Inflammatory macrophage (primary cell): Measurements from ENCODE around the gene BCL2L13.
"Not testable (repeated sequence)": the region's sequence is repeated elsewhere in the genome, so short reads cannot be mapped to it uniquely, and the experiment has no call there.

Experiments used
- DNase-seq, 2 donors: peaks; one replicate each; pipeline ENCODE4 v3.0.0-alpha.2; 2020 to 2022

The BCL2L13 gene

DNA sequence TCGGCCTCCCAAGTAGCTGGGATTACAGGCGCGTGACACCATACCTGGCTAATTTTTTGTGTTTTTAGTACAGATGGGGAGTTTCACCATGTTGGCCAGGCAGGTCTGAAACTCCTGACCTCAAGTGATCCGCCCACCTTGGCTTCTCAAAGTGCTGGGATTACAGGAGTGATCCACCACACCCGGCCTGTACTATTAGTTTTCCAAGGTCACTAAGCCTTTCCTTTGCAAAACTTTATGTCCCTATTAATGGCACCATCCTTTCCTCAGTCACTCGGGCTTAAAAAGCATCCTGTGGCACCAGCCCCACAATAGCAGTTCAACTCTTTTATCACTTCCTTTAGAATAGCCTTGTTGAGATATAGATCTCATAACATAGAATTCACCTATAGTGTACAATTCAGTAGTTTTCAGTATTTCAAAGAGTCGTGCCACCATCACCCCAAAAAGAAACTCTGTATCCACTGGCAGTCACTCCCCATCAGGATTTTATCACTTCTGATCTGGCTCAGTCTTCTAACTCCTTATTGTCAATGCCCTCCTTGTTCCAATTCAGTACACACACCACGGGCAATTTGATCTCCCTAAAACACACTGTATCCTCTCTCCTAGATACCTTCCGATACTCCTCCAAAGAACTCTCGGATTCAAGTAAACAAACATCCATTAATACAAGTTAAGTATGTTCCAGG, 921 bp upstream of the BCL2L13 start:
- no peak for DNase-seq

DNA sequence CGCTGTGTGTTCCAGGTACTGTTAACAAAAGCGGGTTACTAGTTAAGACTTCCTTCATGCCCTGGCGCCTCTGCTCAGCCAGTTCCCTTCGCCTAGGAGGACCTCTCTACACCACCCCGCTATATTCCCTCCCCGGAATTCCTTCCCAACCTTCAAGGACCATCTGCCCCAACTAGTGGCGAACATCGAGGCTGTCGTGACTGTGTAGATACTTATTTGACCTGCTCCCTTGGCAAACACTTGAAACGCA, 450 bp upstream of the BCL2L13 start:
- no peak for DNase-seq

DNA sequence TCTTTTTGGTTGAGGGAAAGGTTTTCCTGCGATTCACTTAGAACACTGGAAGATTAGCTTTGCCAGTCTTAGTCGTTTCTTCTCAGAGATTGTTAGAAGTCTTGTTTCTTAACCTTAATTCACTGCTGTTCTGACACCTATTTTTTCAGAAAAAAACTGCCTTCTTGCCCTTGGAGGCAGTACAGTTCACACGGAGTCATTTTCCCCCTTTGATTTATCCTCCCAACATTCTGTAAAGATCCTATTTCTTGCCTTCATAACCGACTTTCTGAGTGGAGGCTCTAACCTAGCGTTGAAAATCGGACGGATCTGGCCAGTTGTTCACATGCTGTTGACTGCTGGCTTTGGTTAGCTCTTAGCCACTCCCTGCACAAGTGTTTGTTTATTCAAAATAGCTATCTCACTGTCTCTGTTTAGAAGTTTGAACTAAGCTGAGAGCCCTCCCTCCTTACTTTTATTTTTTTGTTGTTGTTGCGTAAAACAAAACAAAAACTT, 737 bp downstream of the BCL2L13 start:
- DNase-seq, result peak; percentile 36 to 37

DNA sequence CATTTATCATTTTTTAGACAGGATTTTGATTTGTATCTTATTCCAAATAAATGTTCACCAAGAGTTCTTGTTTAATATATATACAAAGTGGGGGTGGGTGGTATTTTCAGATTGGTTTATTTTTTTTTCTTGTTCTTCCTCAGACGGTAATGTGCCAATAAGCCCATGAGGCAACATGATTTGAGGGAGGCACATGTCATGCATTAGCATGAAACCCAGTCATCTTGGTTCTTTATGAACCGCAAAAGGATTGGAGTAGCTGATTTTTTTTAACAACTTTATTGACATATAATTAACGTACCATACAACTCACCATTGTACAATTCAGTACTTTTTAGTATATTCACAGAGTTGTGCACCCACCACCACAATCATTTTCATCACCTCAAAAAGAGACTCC, 2.7 kb downstream of the BCL2L13 start:
- peak; percentile 60 to 67 for DNase-seq

DNA sequence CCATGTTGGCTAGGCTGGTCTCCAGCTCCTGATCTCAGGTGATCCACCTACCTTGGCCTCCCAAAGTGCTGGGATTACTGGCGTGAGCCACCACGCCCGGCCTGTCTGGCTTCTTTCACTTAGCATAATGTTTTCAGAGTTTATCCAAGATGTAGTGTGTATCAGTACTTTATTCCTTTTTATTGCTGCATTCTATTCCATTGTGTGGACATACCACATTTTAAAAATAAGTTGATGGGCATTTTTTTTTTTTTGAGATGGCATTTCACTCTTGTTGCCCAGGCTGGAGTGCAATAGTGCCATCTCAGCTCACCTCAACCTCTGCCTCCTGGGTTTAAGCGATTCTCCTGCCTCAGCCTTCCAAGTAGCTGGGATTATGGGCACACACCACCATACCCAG, 3.8 kb downstream of the BCL2L13 start:
- not testable (repeated sequence) for DNase-seq

DNA sequence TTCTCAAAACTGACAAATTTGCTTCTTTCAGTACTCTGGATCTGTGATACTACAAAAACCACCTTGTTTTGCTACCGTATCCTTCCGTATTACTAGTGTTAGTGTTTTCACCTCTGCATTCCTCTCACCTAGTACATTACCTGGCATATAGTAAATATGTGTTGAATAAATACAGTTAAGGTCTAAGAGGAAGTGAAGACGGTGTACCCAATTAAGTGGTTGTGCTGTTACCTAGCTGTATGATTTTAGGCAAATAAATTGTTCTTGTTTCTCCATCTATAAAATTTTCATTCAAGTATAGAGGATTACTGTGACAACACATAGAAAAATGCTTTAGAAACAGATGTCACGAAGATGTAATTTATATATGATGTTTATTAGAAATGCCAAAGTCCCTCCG, 8.9 kb downstream of the BCL2L13 start:
- no peak for DNase-seq

DNA sequence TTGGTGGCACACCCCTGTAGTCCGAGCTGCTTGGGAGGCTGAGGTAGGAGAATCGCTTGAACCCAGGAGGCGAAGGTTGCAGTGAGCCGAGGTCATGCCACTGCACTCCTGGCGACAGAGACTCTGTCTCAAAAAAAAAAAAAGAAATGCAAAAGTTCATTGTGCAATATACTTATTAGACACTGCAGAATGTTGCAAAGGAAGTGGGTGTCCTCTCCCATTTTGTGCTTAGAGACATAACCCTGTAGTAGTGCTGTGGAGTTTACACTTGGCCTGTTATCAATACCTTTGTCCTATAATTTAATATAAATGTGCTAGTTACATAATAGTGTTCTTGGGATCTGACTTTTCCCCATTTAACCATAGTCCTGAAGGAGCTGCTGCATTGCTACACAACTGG, 9.4 kb downstream of the BCL2L13 start:
- peak; percentile 69 to 87 for DNase-seq

DNA sequence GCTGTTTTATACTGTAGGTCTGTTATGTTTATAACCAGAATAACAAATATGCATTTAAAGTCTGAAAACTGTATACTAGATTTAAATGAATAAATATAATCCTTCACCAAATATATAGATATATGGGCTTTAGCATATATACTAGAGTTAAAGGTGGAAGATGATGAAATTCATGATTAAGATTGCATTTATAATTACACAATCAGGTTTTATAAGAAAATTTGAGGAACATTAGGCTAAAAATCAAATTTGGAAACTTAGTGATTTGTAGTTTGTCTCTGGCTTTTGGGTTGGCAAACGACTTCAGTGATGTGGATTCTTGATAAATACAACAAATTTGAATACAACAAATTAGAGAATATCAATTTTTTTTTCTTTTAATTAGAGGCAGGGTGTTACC, 10.0 kb downstream of the BCL2L13 start:
- peak in 1 of 2 donors; percentile 92 for DNase-seq

DNA sequence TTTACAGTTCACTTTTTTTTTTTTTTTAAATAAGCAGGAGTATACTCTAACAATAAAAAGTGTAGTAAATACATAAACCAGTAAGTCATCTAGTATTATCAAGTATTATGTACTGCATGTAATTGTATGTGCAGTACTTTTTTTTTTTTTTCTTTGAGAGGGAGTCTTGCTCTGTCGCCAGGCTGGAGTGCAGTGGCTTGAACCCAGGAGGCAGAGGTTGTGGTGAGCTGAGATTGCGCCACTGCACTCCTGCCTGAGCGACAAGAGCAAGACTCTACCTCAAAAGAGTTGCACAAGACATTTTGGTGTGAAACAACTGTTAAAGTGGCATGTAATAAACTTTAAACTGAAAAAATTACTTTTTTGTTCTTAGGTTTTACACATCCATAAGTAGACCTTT, 16.7 kb downstream of the BCL2L13 start:
- peak in 1 of 2 donors; percentile 37 for DNase-seq

DNA sequence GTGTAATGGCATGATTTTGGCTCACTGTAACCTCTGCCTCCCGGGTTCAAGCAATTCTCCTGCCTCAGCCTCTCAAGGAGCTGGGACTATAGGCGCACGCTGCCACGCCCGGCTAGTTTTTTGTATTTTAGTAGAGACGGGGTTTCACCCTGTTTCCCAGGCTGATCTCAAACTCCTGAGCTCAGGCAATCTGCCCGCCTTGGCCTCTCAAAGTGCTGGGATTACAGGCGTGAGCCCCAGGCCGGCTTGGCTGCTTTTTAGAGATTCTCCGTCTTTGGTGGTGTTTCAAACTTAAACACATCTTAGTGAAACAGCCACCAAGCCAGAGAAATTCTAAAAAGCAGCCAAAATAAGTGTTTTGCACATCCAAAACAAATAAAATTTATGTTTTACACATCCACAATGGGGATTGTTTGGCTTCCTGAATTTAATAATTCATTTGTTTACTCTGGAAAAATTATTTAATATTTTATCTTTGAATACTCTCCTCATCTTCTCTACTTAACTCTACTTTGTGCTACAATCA, 18.4 kb downstream of the BCL2L13 start:
- DNase-seq, result no peak

DNA sequence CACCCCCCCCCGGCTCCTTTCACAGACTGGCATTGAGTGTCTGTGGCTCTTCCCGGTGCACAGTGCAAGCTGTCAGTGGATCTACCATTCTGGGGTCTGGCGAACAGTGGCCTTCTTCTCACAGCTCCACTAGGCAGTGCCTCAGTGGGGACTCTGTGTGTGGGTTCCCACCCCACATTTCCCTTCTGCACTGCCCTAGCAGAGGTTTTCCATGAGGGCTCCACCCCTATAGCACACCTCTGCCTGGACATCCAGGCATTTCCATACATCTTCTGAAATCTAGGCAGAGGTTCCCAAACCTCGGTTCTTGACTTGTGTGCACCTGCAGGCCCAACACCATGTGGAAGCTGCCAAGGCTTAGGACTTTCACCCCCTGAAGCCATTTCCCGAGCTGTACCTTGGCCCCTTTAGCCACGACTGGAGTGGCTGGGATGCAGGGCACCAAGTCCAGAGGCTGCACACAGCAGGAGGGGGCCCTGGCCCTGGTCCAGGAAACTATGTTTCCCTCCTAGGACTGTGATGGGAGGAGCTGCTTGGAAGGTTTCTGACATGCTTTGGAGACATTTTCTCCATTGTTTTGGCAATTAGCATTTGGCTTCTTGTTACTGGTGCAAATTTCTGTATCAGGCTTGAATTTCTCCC, 26.0 kb downstream of the BCL2L13 start:
- DNase-seq, result no peak

DNA sequence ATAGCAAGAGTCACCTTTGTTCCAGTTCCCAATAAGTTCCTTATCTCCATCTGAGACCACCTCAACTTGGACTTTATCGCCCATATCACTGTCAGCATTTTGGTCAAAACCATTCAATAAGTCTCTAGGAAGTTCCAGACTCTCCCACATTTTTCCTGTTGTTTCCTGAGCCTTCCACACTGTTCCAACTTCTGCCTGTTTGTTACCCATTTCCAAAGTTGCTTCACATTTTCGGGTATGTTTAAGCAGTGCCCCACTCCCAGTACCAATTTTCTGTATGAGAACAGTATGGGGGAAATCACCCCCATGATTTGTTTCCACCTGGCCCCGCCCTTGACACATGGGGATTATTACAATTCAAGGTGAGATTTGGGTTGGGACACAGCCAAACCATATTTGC, 26.7 kb downstream of the BCL2L13 start:
- no peak for DNase-seq

DNA sequence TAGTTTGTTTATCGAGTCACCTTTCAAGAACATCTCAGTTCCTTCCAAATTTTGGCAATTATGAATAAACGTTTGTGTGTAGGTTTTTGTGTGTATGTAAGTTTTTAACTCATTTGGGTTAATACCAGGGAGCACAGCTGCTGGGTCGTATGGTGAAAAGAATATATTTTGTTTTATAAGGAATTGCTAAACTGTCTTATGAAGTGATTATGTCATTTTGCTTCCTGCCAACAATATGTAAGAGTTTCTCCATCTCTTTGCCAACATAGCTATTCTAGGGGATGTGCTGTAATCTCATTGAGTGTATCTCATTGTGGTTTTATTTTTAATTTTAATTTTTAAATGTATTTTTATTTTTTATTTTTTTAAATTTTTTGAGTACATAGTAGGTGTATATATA, 27.3 kb downstream of the BCL2L13 start:
- peak; percentile 22 to 68 for DNase-seq

DNA sequence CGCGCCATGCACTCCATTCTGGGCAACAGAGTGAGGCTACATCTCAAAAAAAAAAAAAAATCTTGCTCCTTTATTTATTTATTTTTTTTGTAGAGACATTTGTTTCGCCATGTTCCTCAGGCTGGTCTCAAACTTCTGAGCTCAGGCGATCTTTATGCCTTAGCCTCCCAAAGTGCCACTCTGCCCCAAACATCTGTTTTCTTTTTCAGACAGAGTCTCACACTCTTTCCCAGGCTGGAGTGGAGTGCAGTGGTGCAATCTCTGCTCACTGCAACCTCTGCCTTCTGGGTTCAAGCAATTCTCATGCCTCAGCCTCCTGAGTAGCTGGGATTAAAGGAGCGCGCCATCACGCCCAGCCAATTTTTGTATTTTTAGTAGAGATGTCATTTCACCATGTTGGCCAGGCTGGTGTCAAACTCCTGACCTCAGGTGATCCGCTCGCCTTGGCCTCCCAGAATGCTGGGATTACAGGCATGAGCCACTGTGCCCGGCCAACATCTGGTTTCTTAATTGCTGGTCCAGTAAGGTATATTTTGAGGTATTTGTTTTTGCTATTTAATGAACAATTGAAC, 33.0 kb downstream of the BCL2L13 start:
- DNase-seq, result not testable (repeated sequence)

DNA sequence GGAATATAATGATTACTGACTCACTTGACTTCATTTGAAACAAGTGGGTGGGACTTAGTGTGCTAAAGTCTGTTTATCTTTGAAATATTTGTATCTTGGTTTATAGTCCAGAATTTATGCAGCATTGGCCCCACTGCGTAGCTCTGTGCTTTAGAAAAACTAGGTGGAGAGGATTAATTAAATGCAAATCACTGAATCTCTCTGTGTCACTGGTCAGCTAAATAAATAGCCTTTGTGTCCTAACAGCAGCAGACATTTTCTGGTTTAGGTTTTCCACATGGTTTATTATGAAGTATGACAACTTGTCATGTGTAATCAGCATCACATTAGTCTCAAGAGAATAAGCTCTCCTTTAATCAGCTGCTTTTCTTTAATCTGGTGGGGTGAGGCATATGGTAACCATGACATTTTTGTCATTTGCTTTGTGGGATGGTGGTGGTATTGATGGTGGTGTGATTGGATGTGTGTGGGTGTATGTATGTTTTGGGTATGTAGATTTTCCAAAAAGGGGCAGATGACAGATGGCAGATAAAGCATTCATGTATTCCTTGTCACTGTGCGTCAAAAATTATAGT, 33.9 kb downstream of the BCL2L13 start:
- DNase-seq, result peak; percentile 32 to 37

DNA sequence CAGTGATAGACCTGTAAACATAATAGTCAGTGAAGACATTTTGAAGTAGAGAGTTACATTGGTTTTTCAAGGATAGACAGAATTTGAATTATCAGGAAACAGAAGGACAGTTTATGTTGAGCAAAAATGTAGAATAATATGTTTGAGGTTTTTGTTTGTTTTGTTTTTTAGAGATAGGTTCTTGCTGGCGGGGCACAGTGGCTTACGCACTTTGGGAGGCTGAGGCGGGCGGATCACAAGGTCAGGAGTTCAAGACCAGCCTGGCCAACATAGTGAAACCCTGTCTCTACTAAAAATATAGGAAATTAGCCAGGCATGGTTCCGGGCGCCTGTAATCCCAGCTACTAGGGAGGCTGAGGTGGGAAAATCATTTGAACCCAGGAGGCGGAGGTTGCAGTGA, 35.6 kb downstream of the BCL2L13 start:
- DNase-seq, result no peak

DNA sequence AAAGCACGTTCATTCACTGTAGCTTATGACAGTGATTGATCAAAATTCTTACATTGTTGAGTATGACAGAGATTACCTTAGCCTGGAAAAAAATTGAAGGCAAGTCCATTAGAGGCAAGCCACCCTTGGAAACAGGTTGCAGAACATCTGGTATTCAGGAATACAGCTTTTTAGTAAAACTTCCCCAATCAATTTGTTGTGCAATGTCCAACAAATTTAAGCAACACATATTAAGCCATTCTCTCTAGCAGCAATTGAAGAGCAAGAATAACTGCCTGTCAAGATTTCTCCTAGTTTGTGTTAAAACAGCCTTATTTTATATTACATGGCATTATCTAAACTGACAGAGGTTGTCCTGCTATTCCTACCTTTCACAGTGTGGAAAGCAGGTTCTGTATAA, 37.0 kb downstream of the BCL2L13 start:
- peak; percentile 46 to 85 for DNase-seq

DNA sequence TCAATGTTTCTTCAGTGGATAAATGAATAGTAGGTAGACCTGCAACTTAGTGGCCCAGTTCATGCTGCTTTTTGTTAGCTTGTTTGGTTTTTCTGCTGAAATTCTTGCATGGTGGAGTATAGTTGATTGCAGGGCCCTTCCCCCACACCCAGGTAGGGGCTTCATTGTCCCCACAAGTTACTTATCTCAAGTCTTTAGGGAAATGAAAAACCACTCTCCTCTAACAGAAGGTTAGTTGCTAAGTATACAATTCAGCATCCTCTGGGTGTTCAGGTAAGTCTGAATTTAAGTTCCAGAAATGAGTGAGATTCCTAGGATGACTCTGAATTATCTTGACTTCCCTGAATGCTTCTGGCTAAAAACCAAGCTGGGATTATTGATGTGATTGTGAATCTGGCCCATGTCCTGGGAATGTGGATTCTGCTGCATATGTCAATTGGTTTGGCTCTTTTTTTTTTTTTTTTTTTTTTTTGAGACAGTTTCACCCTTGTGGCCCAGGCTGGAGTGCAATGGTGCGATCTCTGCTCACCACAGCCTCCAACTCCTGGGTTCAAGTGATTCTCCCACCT, 40.3 kb downstream of the BCL2L13 start:
- DNase-seq, result no peak

DNA sequence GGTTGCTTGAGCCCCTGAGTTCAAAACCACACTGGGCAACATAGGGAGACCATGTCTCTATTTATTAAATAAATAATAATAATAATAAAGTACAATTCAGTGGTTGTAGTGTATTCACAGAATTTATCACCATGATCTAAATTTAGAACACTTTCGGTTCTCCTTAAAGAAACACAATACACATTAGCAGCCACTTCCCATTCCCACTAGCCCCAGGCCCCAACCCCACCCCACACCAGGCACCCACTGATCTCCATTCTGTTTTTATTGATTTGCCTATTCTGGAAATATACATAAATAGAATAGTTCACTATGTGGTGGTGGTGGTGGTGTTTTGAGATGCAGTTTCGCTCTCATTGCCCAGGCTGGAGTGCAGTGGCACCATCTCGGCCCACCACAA, 45.7 kb downstream of the BCL2L13 start:
- peak; percentile 4 to 31 for DNase-seq

DNA sequence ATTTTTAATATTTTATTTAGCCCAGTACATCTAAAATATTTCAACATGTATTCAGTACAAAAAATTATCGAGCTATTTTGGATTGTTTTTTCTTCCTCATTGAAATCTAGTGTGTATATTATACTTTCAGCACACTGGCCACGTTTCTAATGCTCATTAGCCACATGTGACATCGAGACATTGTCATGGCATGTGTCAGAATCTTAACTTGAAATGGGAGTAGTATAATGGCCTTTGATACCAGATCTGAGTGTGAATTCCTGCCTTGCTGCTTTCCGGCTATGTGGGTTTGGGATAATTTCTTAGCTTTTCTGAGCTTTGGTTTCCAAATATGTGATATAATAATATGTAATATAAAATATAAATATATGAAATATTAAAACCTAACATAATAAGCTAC, 54.3 kb downstream of the BCL2L13 start:
- DNase-seq, result no peak

DNA sequence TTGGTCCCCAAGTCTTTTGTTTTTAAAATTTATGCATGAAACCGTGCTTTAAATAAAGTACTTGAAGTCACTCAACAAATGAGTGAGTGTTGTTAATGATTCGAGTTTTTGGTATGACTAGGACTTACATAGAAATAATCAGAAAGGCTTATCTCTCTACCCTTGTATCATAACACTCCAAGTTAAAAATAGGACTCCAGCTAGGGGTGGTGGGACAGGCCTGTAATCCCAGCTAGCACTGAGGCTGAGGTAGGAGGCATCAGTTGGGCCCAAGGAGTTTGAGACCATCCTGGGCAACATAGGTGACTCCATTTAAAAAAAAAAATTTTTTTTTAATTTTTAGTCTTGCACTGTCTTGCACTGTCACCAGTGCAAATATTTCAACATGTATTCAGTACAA, 55.6 kb downstream of the BCL2L13 start:
- no peak for DNase-seq

DNA sequence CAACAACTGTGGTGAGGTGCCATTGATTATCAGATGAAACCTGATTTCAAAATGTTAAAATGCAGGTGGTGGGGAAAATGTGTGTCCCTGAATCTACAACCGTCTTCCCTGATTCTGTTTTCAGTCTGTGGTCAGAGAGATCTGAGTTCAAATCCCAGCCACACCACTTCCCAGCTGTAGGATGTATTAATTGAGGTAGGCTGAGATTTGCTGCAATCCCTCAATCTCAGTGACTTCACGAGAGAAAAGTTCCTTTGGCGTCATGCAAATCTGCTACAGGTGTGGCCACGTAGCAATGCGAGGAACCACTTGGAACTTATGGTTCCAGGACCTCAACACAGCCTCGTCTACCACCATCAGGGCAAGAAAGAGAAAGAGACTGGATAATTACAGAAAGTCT, 56.2 kb downstream of the BCL2L13 start:
- no peak for DNase-seq

DNA sequence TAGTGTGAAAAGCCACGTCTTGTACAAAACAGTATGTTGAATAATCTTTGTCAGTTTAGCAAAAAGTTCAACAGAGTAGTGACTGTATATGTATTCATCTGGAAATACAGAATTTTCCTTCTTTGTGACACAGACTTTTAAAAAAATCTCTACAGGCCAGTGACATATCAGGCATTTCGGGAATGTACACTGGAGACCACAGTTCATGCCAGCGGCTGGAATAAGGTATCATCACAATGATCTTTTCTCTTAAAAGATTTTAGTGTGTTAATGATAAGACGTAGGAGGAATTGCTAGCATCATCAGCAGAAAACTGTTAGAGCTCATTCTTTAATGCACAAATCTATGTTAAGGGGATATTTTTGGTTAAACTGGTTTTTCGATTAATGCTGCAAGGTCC, 57.4 kb downstream of the BCL2L13 start:
- DNase-seq, result no peak
